Ovary (tissue), 3 donors: ENCODE data around the gene IQCN.

Experiments used
- POLR2A ChIP-seq: fragments of 450-650 bp; IDR thresholded peaks from one replicate; pipeline ENCODE4 v1.6.1; 2017; ENCODE audit warnings: antibody characterized with exemption, mild to moderate bottlenecking, moderate library complexity
- TF ChIP-seq, protein P1 (sequence below), 3 donors: fragments of 450-650 bp in 2 of 3; fragments of 200-600 bp in 1 of 3; IDR thresholded peaks; one replicate each; pipeline versions ENCODE4 v1.5.1 to v1.8.0; 2016 to 2022; ENCODE audit warnings: antibody characterized with exemption in 3 of 3, mild to moderate bottlenecking in 1 of 3
- donor health status: DM: no; HTN: no; CAD: no.

DNA sequence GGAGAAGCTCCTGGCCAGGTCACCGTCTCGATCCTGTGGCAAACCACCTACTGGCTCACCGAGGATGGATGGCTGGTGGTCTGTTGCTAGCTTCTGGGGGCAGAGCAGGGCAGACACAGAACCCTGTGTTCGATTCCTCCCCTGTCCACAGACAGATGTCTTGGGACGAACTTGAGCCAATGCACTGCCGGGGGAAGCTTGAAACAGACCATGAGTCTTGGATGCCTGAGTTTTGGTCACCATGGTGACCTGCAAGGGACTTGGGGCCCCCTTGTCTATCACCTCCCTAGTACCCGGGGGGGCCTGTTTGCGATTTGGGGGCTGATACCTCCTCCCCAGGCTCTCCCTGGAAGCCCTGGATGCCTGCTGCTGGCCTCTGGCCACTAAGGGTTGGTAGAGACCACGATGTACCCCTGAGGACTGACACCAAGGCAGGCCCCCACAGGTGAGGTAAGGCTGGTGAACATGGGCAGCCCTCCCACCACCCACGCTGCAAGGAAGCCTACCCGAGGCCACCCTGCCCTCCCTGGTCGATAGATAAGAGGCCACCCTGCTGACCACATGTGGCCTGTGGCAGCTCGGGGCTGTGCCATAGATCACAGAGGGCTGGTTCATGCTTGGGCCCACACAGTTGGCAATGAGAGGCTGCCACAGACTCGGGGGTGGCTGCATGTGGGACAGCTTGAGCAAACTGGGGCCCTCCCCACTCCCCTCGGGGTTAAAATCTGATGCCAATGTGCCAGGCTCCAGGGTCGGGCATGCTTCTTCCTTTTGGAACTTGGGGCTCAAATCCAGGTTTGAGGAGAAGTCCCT, 10.7 kb downstream of the IQCN start:
- TF ChIP-seq, protein P1, sequence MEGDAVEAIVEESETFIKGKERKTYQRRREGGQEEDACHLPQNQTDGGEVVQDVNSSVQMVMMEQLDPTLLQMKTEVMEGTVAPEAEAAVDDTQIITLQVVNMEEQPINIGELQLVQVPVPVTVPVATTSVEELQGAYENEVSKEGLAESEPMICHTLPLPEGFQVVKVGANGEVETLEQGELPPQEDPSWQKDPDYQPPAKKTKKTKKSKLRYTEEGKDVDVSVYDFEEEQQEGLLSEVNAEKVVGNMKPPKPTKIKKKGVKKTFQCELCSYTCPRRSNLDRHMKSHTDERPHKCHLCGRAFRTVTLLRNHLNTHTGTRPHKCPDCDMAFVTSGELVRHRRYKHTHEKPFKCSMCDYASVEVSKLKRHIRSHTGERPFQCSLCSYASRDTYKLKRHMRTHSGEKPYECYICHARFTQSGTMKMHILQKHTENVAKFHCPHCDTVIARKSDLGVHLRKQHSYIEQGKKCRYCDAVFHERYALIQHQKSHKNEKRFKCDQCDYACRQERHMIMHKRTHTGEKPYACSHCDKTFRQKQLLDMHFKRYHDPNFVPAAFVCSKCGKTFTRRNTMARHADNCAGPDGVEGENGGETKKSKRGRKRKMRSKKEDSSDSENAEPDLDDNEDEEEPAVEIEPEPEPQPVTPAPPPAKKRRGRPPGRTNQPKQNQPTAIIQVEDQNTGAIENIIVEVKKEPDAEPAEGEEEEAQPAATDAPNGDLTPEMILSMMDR (IDR thresholded peaks at IDR 0.05) = no peak
- no peak for TF ChIP-seq POLR2A
